ENCODE data around the gene HOOK2. TPM values are rescaled to one million over a fixed set of nuclear protein-coding genes. Genes with fewer than 3 reads are reported as not detected.
A peak's percentile ranks its signal among the peaks of the same experiment; 100 is the strongest.

HOOK2 gene
- total and polyA plus RNA-seq, 2 of the 13 experiments (the other 11 are each of a cell fraction or from before 2014, with no cell fraction given) = 9.2 to 12.9 TPM

DNA sequence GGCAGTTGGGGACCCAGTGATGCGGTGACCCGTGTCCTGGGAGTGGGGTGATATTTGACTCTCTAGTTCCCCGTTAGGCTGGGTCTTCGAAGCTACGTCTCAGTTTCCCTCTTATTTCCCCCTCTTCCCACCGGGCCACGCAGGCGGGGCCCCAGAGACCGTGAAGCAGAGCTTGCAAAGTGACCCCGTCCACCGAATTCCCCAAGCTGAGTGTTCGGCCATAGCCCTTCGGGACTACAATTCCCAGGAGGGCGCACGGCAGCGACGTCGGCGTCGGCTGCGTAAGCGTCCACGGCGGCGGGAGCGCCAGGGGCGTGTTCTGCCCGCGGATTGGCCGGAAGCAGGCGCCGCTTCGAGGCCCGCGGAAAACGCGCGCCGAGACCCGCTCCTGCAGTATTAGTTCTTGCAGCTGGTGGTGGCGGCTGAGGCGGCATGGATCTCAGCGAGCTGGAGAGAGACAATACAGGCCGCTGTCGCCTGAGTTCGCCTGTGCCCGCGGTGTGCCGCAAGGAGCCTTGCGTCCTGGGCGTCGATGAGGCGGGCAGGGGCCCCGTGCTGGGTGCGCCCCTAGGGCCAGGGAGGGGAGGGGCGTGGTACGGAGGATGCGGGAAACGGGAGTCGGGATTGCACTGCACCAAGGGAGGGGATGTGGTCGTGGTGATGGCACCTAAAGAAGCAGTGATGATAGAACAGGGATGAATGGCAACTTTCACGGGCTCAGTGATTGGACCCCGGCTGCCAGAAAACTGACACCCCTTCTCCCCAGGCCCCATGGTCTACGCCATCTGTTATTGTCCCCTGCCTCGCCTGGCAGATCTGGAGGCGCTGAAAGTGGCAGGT is 31.1 kb upstream of the HOOK2 start, which contains the start of gene RNASEH2A (continued):
- TF ChIP-seq ZBTB1 (CRISPR knock-in tag; IDR thresholded peaks at IDR 0.05; ENCODE audit: borderline replicate concordance) (no peak), ZNF205 (CRISPR knock-in tag; IDR thresholded peaks at IDR 0.05) (peak; percentile 69; the same call in 1 of the 2 replicates), ARID2 (CRISPR knock-in tag; IDR thresholded peaks at IDR 0.05; ENCODE audit: borderline replicate concordance) (no peak), KDM6A (CRISPR knock-in tag; IDR thresholded peaks at IDR 0.05; ENCODE audit: low read depth) (no peak), WIZ (CRISPR knock-in tag; IDR thresholded peaks at IDR 0.05) (no peak)
- TF ChIP-seq, protein P1, sequence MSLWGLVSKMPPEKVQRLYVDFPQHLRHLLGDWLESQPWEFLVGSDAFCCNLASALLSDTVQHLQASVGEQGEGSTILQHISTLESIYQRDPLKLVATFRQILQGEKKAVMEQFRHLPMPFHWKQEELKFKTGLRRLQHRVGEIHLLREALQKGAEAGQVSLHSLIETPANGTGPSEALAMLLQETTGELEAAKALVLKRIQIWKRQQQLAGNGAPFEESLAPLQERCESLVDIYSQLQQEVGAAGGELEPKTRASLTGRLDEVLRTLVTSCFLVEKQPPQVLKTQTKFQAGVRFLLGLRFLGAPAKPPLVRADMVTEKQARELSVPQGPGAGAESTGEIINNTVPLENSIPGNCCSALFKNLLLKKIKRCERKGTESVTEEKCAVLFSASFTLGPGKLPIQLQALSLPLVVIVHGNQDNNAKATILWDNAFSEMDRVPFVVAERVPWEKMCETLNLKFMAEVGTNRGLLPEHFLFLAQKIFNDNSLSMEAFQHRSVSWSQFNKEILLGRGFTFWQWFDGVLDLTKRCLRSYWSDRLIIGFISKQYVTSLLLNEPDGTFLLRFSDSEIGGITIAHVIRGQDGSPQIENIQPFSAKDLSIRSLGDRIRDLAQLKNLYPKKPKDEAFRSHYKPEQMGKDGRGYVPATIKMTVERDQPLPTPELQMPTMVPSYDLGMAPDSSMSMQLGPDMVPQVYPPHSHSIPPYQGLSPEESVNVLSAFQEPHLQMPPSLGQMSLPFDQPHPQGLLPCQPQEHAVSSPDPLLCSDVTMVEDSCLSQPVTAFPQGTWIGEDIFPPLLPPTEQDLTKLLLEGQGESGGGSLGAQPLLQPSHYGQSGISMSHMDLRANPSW (CRISPR knock-in tag; IDR thresholded peaks at IDR 0.05; ENCODE audit: borderline replicate concordance) = no peak

GRCh38 chr19:12804051-12804450 is 28.7 kb upstream of the HOOK2 start:
- no peak for TF ChIP-seq KAT7 (CRISPR knock-in tag; IDR thresholded peaks at IDR 0.05; ENCODE audit: borderline replicate concordance)
- no peak for TF ChIP-seq ZNF703 (CRISPR knock-in tag; IDR thresholded peaks at IDR 0.05; ENCODE audit: borderline replicate concordance)
- TF ChIP-seq, protein P2, sequence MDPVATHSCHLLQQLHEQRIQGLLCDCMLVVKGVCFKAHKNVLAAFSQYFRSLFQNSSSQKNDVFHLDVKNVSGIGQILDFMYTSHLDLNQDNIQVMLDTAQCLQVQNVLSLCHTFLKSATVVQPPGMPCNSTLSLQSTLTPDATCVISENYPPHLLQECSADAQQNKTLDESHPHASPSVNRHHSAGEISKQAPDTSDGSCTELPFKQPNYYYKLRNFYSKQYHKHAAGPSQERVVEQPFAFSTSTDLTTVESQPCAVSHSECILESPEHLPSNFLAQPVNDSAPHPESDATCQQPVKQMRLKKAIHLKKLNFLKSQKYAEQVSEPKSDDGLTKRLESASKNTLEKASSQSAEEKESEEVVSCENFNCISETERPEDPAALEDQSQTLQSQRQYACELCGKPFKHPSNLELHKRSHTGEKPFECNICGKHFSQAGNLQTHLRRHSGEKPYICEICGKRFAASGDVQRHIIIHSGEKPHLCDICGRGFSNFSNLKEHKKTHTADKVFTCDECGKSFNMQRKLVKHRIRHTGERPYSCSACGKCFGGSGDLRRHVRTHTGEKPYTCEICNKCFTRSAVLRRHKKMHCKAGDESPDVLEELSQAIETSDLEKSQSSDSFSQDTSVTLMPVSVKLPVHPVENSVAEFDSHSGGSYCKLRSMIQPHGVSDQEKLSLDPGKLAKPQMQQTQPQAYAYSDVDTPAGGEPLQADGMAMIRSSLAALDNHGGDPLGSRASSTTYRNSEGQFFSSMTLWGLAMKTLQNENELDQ (CRISPR knock-in tag; IDR thresholded peaks at IDR 0.05; ENCODE audit: borderline replicate concordance) = no peak
- no peak for TF ChIP-seq FOXA3 (CRISPR knock-in tag; IDR thresholded peaks at IDR 0.05)
- TF ChIP-seq GLI4 (CRISPR knock-in tag; IDR thresholded peaks at IDR 0.05; ENCODE audit: borderline replicate concordance) = no peak
- BruUV-seq (replicated peaks) = no TSS peak
- no peak overlapping the region for H3K4me3 ChIP-seq (replicated peaks in 1 of 3; ENCODE audit: insufficient read depth in 1 of 3, low read depth in 2 of 3, low read length in 3 of 3)
- no peak overlapping the region for H2AFZ ChIP-seq (ENCODE audit: low read length)
- 76% methylated on average over 26 of the region's 26 CpGs for WGBS (ENCODE audit: low lambda C conversion rate)
- H3K79me2 ChIP-seq (ENCODE audit: insufficient read depth, low read length) = peaks cover 18% of the 10 kb centered on the region
- ChIA-PET POLR2A (no interaction called here), CTCF (ENCODE audit: low intra/inter-chr PET ratio, low total read pairs) (no interaction called here)
- no peaks in the 10 kb centered on the region for H3K9me3 ChIP-seq (ENCODE audit: low read length)
- in situ Hi-C loops (cut with HindIII; ENCODE audit: extremely low pct_ligation_motif_present, low pct_unique_long_range_greater_than_20kb) = loop anchor here (5.0 kb wide), 1 partner anchor 37 kb away; no protein-coding TSS in a partner anchor
- peaks cover 5% of the 10 kb centered on the region; the same call in 1 of the 2 replicates for H4K20me1 ChIP-seq (ENCODE audit: insufficient read depth, low read length)
- no peak overlapping the region for H3K27ac ChIP-seq (ENCODE audit: extremely low read length, insufficient read depth, low read length)
- H3K9ac ChIP-seq (ENCODE audit: insufficient read depth, low read depth, low read length) = no peak overlapping the region
- ATAC-seq (no peak), FAIRE-seq (no peak), DNase-seq (ENCODE audit: low spot score) (no peak)
- H3K4me2 ChIP-seq (ENCODE audit: low read depth, low read length) = no peak overlapping the region
- H3K27me3 ChIP-seq (ENCODE audit: control insufficient read depth in 1 of 2, insufficient read depth in 2 of 2, low read length in 2 of 2) = no peaks in the 10 kb centered on the region; a peak in 1 of 5 replicates
- intact Hi-C loops (cut with micrococcal nuclease; ENCODE audit: unreplicated experiment) = no loop called here
- peaks cover 32% of the 10 kb centered on the region for H3K4me1 ChIP-seq (ENCODE audit: insufficient read depth, low read length)
- H3K36me3 ChIP-seq (replicated peaks in 1 of 2; ENCODE audit: control insufficient read depth in 1 of 2, insufficient read depth in 2 of 2, low read length in 2 of 2) = peaks cover 0 to 15% of the 10 kb centered on the region in 2 experiments; a peak in 3 of 5 replicates

All from HepG2 (cell line).